GM18867 (cell line): ENCODE results near the gene FCAMR.
A peak's percentile ranks its signal among the peaks of the same experiment; 100 is the strongest.

Experiments used
- ATAC-seq: cut with Tn5 transposase; IDR thresholded peaks from one replicate; pipeline ENCODE4 v1.9.1; 2021; ENCODE audit warnings: mild to moderate bottlenecking, moderate library complexity; ENCODE audit not compliant: unreplicated experiment

FCAMR gene

DNA sequence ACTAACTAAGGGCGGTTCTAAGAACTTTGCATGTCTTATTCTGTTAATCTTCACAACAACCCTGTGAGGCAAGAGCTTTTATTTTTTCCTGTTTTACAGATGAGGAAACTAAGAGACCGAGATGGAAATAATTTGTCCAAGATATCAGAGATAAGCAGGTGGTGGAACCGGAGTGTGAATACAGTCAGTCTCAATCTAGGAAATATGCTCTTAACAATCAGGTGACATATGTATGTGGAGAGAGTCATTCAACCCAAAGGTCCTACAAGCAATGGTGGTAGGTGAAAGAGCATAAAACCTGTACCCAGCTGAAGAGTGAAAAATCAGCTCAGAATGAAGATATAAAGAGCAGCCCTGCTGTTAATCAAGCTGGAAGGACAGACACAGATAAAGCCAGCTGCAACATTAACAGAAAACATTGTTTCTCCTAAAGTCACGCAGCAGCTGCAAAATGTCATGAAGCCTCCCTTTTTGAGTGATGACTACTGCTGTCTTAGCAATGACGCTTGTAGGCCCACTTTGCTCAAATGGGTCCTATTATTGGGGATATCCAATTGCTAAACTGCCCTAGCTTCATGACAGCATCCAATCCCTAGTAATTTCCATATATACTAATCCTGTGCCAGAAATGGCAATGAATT lies 30.5 kb upstream of the FCAMR start:
- no peak for ATAC-seq

DNA sequence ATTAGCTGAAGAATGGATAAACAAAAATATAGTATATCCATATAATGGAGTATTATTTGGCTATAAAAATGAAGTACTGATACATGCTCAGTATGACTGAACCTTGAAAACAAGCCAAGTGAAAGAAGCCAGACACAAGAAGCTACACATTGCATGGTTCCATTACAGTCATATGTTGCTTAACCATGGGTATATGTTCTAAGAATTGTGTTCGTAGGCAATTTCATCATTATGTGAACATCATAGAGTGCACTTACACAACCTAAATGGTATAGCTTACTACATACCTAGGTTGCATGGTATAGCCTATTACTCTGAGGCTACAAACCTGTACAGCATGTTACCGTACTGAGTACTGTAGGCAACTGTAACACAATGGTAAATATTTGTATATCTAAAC lies 28.6 kb upstream of the FCAMR start:
- no peak for ATAC-seq

GRCh38 chr1:206992790-206993189 lies 22.5 kb upstream of the FCAMR start:
- ATAC-seq: no peak

- no peak for ATAC-seq
Observed at GRCh38 chr1:206987873-206988272, 17.6 kb upstream of the FCAMR start.

- no peak for ATAC-seq
Observed at GRCh38 chr1:206986885-206987284, 16.6 kb upstream of the FCAMR start.

GRCh38 chr1:206986402-206986801 lies 16.1 kb upstream of the FCAMR start:
- no peak for ATAC-seq

DNA sequence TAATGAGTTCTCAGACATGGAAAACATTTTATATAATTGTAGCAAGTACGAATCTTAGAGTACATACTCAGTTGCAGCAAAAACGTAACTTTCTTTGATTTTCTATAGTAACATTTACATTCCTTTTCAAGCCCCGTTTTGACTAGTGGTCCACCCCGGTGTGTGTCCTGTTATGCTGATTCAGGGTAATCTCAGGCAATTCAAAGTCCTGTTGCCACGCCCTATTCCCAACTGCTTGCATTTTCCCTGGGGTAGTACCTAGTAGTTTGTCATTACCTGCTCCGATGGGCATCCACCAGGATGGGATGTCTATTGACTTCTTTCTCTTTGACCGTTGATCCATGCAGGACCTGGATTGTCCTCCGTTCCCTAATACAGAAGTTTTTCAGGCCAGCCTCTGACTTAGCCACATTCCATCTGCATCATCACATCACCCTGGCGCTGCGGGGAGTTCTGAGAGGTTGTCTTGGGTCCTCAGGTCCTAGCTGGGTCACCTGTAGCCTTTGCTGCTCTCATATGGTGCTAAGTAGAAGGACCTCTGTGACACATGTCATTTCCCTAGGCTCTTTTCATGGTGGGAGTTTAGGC lies 15.0 kb upstream of the FCAMR start:
- no peak for ATAC-seq

DNA sequence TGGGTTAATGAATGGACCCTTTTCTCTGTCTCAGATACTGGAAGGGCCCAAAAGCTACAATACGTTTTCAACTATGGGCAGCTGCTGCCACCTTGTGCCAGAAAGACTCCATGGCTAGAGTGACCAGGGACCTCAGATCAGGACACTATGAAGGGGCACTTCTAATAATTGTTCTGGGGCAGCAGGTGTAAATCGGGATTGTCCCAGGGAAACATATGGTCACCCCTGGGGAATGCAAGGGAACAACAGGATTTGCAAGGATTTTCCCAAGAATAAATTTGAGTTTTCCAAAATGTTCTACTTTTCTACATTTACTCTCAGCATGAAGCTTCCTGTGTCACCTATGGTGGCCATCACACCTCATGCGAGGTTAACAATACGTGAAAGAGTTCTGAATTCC lies 12.0 kb upstream of the FCAMR start:
- no peak for ATAC-seq

DNA sequence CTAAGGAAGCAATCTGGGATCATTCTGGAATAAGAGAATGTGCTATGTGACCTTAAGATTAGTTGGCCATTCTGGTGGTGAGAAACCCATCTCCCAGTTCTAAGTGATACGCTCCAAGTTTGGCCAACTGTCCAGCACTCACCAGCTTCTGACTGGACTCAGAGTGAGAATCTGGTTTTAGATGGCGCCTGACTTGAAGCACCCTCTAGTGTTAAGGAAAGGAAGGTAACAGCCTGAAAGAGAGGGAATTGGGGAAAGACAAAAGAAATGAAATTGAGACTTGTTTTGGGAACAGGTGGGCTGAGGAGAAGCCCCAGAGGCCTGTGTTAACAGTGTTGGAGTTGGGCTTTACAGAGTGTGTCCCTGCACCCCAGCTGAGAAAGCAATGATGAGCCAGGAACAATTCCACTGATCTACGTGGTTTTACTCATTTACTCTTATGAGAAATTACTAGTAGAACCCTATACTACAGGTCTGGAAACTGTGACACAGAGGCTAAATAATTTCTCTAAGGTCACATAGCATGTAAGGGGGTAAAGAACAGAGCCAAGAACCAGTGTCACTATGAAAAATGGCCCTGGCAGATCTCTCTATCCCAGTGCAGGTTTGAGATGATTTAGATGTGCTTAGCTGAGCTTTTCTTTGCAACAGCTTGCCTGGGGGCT lies 9.3 kb upstream of the FCAMR start:
- no peak for ATAC-seq

GRCh38 chr1:206978259-206978658 lies 8.0 kb upstream of the FCAMR start:
- no peak for ATAC-seq

GRCh38 chr1:206975306-206975705 lies 5.0 kb upstream of the FCAMR start:
- no peak for ATAC-seq

DNA sequence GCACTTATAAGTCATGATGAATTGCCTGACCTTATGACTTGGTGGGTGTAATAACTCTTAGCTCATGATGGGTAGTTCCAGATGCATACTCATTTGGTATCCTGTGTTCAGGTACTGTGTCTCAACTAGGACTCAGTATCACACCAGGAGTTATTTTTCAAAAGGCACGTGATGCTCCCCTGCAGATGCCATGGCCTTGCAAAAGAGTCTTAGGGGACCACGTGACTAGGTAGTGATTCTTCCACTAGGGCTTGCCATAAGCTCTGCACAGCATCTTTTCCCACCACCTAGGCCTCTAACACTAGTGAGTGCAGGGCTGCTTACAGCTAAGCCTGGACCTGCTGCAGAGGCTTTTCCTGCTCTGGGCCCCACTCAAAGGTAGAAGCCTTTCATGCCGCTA lies 3.9 kb upstream of the FCAMR start:
- no peak for ATAC-seq

GRCh38 chr1:206972728-206973127 lies 2.5 kb upstream of the FCAMR start:
- ATAC-seq: no peak

GRCh38 chr1:206971029-206971655 lies 882 bp upstream of the FCAMR start:
- ATAC-seq: peak; percentile 69

DNA sequence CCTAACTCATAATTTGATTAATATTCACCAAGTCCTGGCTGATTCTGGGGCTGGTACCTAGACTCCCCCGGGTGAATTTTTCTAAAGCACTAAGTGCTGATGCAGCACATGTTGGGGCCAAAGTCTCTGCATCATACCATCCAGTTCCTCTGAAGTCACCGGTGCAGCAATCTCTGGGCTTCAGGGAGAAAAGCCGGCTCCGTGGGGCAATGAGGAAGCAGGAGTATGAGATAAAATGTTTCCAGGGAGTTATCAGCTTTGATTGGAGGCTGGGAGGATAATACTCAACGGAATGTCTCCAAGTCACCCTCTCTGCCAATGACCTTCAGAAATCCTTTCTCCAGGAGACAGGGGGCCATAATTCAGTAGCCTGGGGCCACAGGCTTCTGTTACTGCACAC lies 1.2 kb downstream of the FCAMR start:
- no peak for ATAC-seq

DNA sequence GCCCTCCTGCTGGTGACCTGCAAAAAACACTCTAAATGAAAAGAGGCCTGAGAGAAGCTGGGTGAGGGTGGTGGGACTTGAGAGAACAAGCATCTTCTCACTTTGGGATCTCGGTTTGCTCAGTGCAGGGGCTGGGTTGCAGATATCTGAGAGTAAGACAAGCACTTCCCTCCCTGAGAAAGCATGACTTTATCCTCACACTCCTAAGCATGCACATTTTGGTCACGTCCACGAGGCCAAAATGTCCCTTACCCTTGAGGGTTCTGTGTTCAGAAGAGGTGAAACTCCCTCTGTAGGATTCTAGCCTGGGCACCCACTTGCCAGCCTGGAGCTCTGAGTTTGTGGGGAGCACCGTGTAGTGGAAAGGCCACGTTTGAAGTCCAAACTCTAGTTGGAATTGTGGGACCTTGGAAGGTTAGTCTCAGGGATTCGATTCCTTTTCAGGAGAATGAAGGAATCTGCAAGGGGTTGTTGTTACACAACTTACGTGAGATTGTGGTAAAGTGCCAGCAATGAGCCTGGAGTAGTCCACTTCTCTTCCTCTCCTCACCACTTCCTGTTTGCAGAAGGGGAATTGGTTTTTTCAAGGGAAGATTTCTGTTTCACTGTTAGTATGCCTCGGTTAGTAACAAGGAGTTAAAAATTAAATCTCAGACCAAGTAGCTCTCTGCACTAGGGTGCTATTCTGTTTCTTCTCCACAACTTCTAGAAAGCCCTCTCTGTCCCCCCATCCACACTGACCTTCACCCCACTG lies 3.0 kb downstream of the FCAMR start:
- peak; percentile 42 for ATAC-seq

- ATAC-seq: no peak
Observed at GRCh38 chr1:206965781-206966180, 4.5 kb downstream of the FCAMR start.

DNA sequence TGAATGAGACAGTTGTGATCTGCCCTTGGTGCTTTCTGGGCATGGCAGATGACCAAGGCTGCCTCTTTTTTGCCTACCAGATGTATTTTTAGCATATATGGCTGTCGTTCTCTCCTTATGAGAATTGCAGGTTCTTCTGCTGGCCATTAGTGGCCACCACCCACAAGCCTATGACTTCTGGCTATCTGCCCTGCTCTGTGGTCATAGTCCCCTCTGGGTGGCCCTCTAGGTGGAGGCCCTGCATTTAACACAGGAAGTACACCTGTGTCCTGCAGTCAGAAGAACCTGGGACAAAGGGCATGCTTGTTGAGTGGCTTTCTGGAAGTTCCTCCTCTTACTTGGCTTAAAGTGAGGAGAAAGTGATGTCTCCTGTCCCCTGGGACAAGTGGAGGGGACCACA lies 6.5 kb downstream of the FCAMR start:
- no peak for ATAC-seq

- no peak for ATAC-seq
Observed at GRCh38 chr1:206963119-206963712, 7.0 kb downstream of the FCAMR start.

GRCh38 chr1:206962272-206962671 lies 8.0 kb downstream of the FCAMR start:
- no peak for ATAC-seq

DNA sequence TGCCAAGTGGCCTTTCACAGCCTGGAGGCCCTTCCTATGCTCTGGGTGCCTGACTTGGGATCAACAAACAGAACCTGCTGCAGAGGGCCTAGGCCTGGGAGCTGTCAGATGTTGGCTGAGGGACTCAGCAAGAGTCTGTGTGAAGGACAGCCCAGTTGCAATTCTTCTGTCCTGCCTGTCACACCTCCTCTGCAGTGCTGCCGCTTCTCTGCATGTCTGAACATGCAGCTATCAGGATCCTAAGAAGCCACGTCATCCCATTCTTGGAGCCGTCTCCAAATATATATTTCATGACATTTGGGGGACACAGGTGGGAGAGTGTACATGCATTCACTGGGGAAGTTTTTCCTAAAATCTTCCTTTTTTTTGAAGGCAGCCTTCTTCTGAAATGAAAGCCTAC lies 8.6 kb downstream of the FCAMR start:
- no peak for ATAC-seq
